ENCODE data around the gene RASSF1. TPM values are rescaled to one million over a fixed set of nuclear protein-coding genes. Genes with fewer than 3 reads are reported as not detected.

RASSF1 gene
- total RNA-seq, 1 experiment from 2014 or later, result 32.0 TPM

DNA sequence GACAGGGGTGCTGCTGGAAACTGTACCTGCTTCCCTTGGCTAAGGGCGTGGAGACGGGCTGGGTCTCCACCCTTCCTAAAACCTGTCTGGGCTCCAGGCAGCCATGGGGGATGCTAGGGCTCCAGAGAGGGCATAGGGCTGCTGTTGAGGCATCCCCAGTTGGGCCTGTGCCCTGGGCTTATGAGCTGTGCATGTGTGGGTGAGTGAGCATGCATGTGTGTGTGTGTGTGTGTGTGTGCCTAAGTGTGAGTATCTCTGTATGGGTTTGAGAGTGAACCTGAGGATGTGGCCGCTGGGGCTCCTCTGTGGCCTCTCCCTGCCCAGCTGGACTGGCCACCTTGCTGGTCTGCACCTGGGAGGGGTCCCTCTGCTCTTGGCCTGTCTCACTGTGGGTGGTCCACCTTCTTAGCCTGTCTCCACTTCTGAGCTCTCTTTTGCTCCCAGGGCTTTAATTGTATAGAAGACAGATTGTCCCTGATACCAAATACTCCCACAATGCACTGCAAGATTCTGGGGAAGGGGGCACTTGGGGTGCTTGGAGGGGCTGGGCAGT, 30.6 kb upstream of the RASSF1 start:
- no peak overlapping the region for H3K27ac Mint-ChIP-seq (ENCODE audit: low read depth, unreplicated experiment)
- no TSS peak for BruUV-seq (replicated peaks)
- no peaks in the 10 kb centered on the region for H3K9me3 Mint-ChIP-seq (ENCODE audit: unreplicated experiment)
- DNase-seq (ENCODE audit: unreplicated experiment), result no peak
- POLR2A ChIA-PET, result interaction anchor here (0.6 to 0.9 kb wide), 2 partner anchors 103 to 179 kb away, joined by 3 to 4 read pairs; no protein-coding TSS in a partner anchor
- CTCF ChIA-PET, result interaction anchor here (0.5 to 2.9 kb wide), 10 partner anchors 22 to 1098 kb away, joined by 3 to 15 read pairs (median 3); no protein-coding TSS in a partner anchor
- TF ChIP-seq, protein P1, sequence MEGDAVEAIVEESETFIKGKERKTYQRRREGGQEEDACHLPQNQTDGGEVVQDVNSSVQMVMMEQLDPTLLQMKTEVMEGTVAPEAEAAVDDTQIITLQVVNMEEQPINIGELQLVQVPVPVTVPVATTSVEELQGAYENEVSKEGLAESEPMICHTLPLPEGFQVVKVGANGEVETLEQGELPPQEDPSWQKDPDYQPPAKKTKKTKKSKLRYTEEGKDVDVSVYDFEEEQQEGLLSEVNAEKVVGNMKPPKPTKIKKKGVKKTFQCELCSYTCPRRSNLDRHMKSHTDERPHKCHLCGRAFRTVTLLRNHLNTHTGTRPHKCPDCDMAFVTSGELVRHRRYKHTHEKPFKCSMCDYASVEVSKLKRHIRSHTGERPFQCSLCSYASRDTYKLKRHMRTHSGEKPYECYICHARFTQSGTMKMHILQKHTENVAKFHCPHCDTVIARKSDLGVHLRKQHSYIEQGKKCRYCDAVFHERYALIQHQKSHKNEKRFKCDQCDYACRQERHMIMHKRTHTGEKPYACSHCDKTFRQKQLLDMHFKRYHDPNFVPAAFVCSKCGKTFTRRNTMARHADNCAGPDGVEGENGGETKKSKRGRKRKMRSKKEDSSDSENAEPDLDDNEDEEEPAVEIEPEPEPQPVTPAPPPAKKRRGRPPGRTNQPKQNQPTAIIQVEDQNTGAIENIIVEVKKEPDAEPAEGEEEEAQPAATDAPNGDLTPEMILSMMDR (IDR thresholded peaks at IDR 0.05; ENCODE audit: unreplicated experiment), result no peak
- peaks cover 33% of the 10 kb centered on the region for H3K27me3 Mint-ChIP-seq (ENCODE audit: insufficient read depth, unreplicated experiment)
- intact Hi-C loops (cut with micrococcal nuclease), result no loop called here
- H3K4me1 Mint-ChIP-seq (ENCODE audit: insufficient read depth, unreplicated experiment), result peaks cover 6% of the 10 kb centered on the region
- H3K4me3 Mint-ChIP-seq (ENCODE audit: unreplicated experiment), result no peak overlapping the region
- H3K36me3 Mint-ChIP-seq (ENCODE audit: insufficient read depth, unreplicated experiment), result no peaks in the 10 kb centered on the region

DNA sequence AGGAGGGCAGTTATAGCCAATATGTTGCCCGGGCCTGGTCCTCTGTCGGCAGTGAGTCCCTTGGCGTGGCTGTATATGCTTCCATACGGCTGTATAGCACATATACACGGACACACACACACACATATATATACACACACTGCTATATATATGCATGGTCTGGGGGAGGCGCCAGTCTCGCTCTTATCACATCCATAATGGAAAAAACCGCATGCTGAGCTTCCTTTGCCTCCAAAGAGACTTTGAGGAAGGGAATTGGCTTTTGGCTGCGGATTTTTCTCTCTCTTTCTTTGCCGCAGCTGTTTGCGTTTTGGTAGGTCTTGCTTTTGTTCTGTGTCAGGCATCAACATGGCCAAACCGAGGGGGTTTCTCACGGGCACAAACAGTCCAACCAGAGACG, 30.0 kb upstream of the RASSF1 start:
- Mint-ChIP-seq H3K9me3 (ENCODE audit: unreplicated experiment) (no peaks in the 10 kb centered on the region), H3K36me3 (ENCODE audit: insufficient read depth, unreplicated experiment) (no peaks in the 10 kb centered on the region), H3K4me3 (ENCODE audit: unreplicated experiment) (no peak overlapping the region), H3K27ac (ENCODE audit: low read depth, unreplicated experiment) (no peak overlapping the region), H3K4me1 (ENCODE audit: insufficient read depth, unreplicated experiment) (peaks cover 6% of the 10 kb centered on the region), H3K27me3 (ENCODE audit: insufficient read depth, unreplicated experiment) (peaks cover 33% of the 10 kb centered on the region)
- no TSS peak for BruUV-seq (replicated peaks)
- ChIA-PET POLR2A (interaction anchor here (0.9 kb wide), 1 partner anchor 104 kb away, joined by 4 read pairs; no protein-coding TSS in a partner anchor), CTCF (interaction anchor here (0.5 to 2.9 kb wide), 9 partner anchors 21 to 179 kb away, joined by 3 to 15 read pairs (median 3); no protein-coding TSS in a partner anchor)
- TF ChIP-seq, protein P1 (IDR thresholded peaks at IDR 0.05; ENCODE audit: unreplicated experiment), result no peak
- DNase-seq (ENCODE audit: unreplicated experiment), result peak; percentile 50
- intact Hi-C loops (cut with micrococcal nuclease), result loop anchor here (1.0 kb wide), 1 partner anchor 172 kb away; no protein-coding TSS in a partner anchor

DNA sequence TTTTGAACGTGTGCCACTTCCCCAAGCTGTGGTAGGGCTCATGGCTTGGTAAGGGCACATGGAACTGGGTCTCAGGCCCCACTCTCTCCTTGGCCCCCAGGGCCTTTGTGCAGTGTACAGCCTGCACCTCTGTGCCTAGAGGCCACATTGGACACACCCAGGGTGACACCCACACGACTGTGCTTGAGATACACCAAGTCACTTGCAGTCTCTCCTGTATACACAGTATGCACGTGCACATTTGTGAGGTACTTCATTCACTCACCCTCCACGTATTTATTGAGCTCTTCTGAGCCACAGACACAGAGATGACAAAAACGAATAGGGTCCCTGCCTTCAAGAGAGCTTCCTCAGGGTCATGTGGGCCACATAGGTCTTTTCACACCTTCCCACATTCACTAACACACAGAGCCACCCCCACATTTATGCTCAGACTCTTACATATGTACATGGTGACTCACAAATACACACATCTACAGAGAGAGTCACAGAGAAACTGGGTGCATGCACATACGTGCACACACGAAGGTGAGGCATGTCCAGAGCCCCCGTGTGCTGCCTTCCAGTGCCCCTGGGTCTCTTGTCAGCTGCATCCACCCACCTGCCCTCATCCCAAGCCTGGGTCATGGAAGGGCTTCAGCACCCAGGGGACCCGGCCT, 28.5 kb upstream of the RASSF1 start:
- TF ChIP-seq, protein P1 (IDR thresholded peaks at IDR 0.05; ENCODE audit: unreplicated experiment), result no peak
- BruUV-seq (replicated peaks), result no TSS peak
- intact Hi-C loops (cut with micrococcal nuclease), result no loop called here
- ChIA-PET POLR2A (no interaction called here), CTCF (interaction anchor here (0.6 to 2.9 kb wide), 9 partner anchors 14 to 244 kb away, joined by 3 to 15 read pairs (median 3); partner anchors contain the start of gene CISH)
- peaks cover 33% of the 10 kb centered on the region for H3K27me3 Mint-ChIP-seq (ENCODE audit: insufficient read depth, unreplicated experiment)
- no peak overlapping the region for H3K27ac Mint-ChIP-seq (ENCODE audit: low read depth, unreplicated experiment)
- H3K9me3 Mint-ChIP-seq (ENCODE audit: unreplicated experiment), result no peaks in the 10 kb centered on the region
- no peak overlapping the region for H3K4me3 Mint-ChIP-seq (ENCODE audit: unreplicated experiment)
- H3K36me3 Mint-ChIP-seq (ENCODE audit: insufficient read depth, unreplicated experiment), result no peaks in the 10 kb centered on the region
- no peak for DNase-seq (ENCODE audit: unreplicated experiment)
- peaks cover 6% of the 10 kb centered on the region for H3K4me1 Mint-ChIP-seq (ENCODE audit: insufficient read depth, unreplicated experiment)

DNA sequence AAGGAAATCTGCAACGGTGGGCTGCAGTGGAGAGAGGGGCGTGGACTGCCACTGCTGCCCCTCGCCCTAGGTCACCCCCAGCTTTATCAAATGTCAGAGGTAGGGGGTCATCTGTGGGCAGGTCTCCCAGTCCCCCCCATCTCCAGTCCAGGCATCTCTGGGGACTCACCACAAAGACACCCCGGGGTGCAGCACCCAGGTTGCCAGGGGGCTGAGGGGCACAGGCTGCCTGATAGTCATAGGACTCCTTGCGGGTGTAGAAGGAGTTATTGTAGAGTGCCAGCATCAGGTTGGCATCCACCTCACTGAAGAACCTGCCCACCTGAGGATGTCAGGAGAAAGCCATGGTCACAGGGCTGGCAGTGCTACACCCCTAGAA, 25.2 kb upstream of the RASSF1 start:
- H3K9me3 Mint-ChIP-seq (ENCODE audit: unreplicated experiment), result no peaks in the 10 kb centered on the region
- POLR2A ChIA-PET, result interaction anchor here (0.8 kb wide), 1 partner anchor 203 kb away, joined by 4 read pairs; the partner anchor contains the start of gene HEMK1
- no peaks in the 10 kb centered on the region for H3K4me1 Mint-ChIP-seq (ENCODE audit: insufficient read depth, unreplicated experiment)
- BruUV-seq (replicated peaks), result no TSS peak
- DNase-seq (ENCODE audit: unreplicated experiment), result no peak
- H3K27me3 Mint-ChIP-seq (ENCODE audit: insufficient read depth, unreplicated experiment), result no peaks in the 10 kb centered on the region
- TF ChIP-seq, protein P1 (IDR thresholded peaks at IDR 0.05; ENCODE audit: unreplicated experiment), result no peak
- H3K4me3 Mint-ChIP-seq (ENCODE audit: unreplicated experiment), result peak overlapping the region; percentile 67
- H3K27ac Mint-ChIP-seq (ENCODE audit: low read depth, unreplicated experiment), result peak overlapping the region; percentile 57
- no peaks in the 10 kb centered on the region for H3K36me3 Mint-ChIP-seq (ENCODE audit: insufficient read depth, unreplicated experiment)
- CTCF ChIA-PET, result interaction anchor here (1.0 to 1.2 kb wide), 3 partner anchors 9 to 177 kb away, joined by 3 to 6 read pairs (median 5); no protein-coding TSS in a partner anchor
- intact Hi-C loops (cut with micrococcal nuclease), result no loop called here

Measured in MCF 10A (cell line).